SK-N-SH (cell line): ENCODE results near the gene SLC12A9. TPM values are rescaled to one million over a fixed set of nuclear protein-coding genes. Genes with fewer than 3 reads are reported as not detected.

Experiments used
- CTCF ChIA-PET: fragments of 300-600, 350-600 bp; formaldehyde crosslinking; extraction: SDS; loops from one replicate; lab custom pipeline; 2021; lab: Yijun Ruan, JAX
- POLR2A ChIA-PET: fragments of 350-600 bp; sonication (Branson Sonifier 250); formaldehyde crosslinking; extraction: SDS; loops from one replicate; lab custom pipeline; 2020; ENCODE audit warnings: antibody characterized with exemption, inconsistent platforms; lab: Yijun Ruan, JAX
- DNase-seq: peaks from one replicate; pipeline ENCODE4 v3.0.0; 2012
- H2AFZ ChIP-seq: fragments of 200-600 bp; sonication (generic); 2 replicates; pipeline ENCODE4 v1.8.1; 2016; ENCODE audit warnings: antibody characterized with exemption, mild to moderate bottlenecking, low read depth
- H3F3A ChIP-seq: fragments of 200-600 bp; sonication (generic); replicated peaks from 2 replicates; pipeline ENCODE3; 2016; ENCODE audit warnings: antibody characterized with exemption, mild to moderate bottlenecking; ENCODE audit not compliant: insufficient read depth
- H3K27ac ChIP-seq, 2 experiments: fragments of 200-500 bp in 1 of 2; fragments of 200-600 bp in 1 of 2; sonication (Bioruptor generic) in 1 of 2; sonication (generic), shearing (Covaris generic) in 1 of 2; 2 replicates each; pipeline versions ENCODE4 v1.5.1 to v1.6.1; 2014 to 2016; ENCODE audit warnings: low read depth in 2 of 2, inconsistent platforms in 1 of 2, low read length in 1 of 2, mild to moderate bottlenecking in 1 of 2, mixed read lengths in 1 of 2
- H3K27me3 ChIP-seq: fragments of 200-600 bp; sonication (generic), shearing (Covaris generic); 2 replicates; pipeline ENCODE4 v1.6.1; 2016; ENCODE audit warnings: mixed run types; ENCODE audit not compliant: insufficient read depth
- H3K36me3 ChIP-seq, 2 experiments: fragments of 200-500 bp in 1 of 2; fragments of 200-600 bp in 1 of 2; sonication (Bioruptor generic) in 1 of 2; sonication (generic) in 1 of 2; replicated peaks in 1 of 2; 2 replicates each; pipeline versions ENCODE3 to v1.5.1; 2014 to 2016; ENCODE audit warnings: low read length in 1 of 2, mild to moderate bottlenecking in 1 of 2; ENCODE audit not compliant: insufficient read depth in 2 of 2, control insufficient read depth in 1 of 2
- H3K4me1 ChIP-seq, 2 experiments: fragments of 200-500 bp in 1 of 2; fragments of 200-600 bp in 1 of 2; sonication (Bioruptor generic) in 1 of 2; sonication (generic), shearing (Covaris generic) in 1 of 2; 2 replicates each; pipeline versions ENCODE4 v1.5.1 to v1.6.1; 2014 to 2016; ENCODE audit warnings: low read depth in 1 of 2, low read length in 1 of 2, mixed run types in 1 of 2; ENCODE audit not compliant: insufficient read depth in 2 of 2, control insufficient read depth in 1 of 2
- H3K4me2 ChIP-seq: fragments of 200-600 bp; sonication (generic), shearing (Covaris generic); 2 replicates; pipeline ENCODE4 v1.6.1; 2017; ENCODE audit warnings: mixed run types
- H3K4me3 ChIP-seq, 2 experiments: fragments of 200-500 bp in 1 of 2; fragments of 200-600 bp in 1 of 2; sonication (Bioruptor generic) in 1 of 2; sonication (generic), shearing (Covaris generic) in 1 of 2; 2 replicates each; pipeline versions ENCODE4 v1.5.1 to v1.8.1; 2014 to 2016; ENCODE audit warnings: low read depth in 2 of 2, inconsistent platforms in 1 of 2, low read length in 1 of 2, mild to moderate bottlenecking in 1 of 2, mixed read lengths in 1 of 2, moderate library complexity in 1 of 2
- H3K79me2 ChIP-seq: fragments of 200-600 bp; sonication (generic); 2 replicates; pipeline ENCODE4 v1.8.1; 2017; ENCODE audit warnings: mild to moderate bottlenecking; ENCODE audit not compliant: insufficient read depth
- H3K9ac ChIP-seq: fragments of 200-600 bp; sonication (generic); 2 replicates; pipeline ENCODE4 v1.6.1; 2017; ENCODE audit warnings: mixed run types
- H3K9me2 ChIP-seq: fragments of 200-600 bp; sonication (generic); 2 replicates; pipeline ENCODE4 v1.6.1; 2017; ENCODE audit warnings: mixed run types
- H3K9me3 ChIP-seq: fragments of 200-600 bp; sonication (generic); 2 replicates; pipeline ENCODE4 v1.6.1; 2017; ENCODE audit warnings: mixed run types, mild to moderate bottlenecking, moderate library complexity
- H4K20me1 ChIP-seq: fragments of 200-600 bp; sonication (generic); 2 replicates; pipeline ENCODE4 v1.6.1; 2017; ENCODE audit warnings: mild to moderate bottlenecking, mixed run types; ENCODE audit not compliant: insufficient read depth
- CHD2 ChIP-seq: fragments of 150-350 bp; IDR thresholded peaks from 2 replicates; pipeline ENCODE4 v1.6.1; 2018; ENCODE audit warnings: low read length; ENCODE audit not compliant: partially characterized antibody
- CTCF ChIP-seq: fragments of 200-600 bp; sonication (generic); IDR thresholded peaks from 2 replicates; pipeline ENCODE4 v1.6.1; 2017; ENCODE audit warnings: antibody characterized with exemption, mild to moderate bottlenecking, moderate library complexity
- EZH2phosphoT487 ChIP-seq: fragments of 200-600 bp; sonication (generic); IDR thresholded peaks from 2 replicates; pipeline ENCODE4 v1.6.1; 2017; ENCODE audit warnings: low read depth, mixed run types, mild to moderate bottlenecking, antibody characterized with exemption, moderate library complexity, borderline replicate concordance
- FOSL2 ChIP-seq: IDR thresholded peaks from 2 replicates; pipeline ENCODE4 v1.4.0; 2012; ENCODE audit warnings: low read depth, mild to moderate bottlenecking, moderate library complexity, borderline replicate concordance
- FOXJ3 ChIP-seq: sonication (generic); formaldehyde crosslinking; IDR thresholded peaks from 2 replicates; pipeline ENCODE4 v1.5.1; 2020; ENCODE audit warnings: mild to moderate bottlenecking, missing genetic modification reagents
- FOXM1 ChIP-seq: IDR thresholded peaks from 2 replicates; pipeline ENCODE4 v1.4.0; 2012; ENCODE audit warnings: low read depth, mild to moderate bottlenecking
- IRF3 ChIP-seq: fragments of 150-350 bp; IDR thresholded peaks from 2 replicates; pipeline ENCODE4 v1.6.1; 2016; ENCODE audit warnings: mild to moderate bottlenecking, low read depth, low read length
- MAX ChIP-seq: IDR thresholded peaks from 2 replicates; pipeline ENCODE4 v1.4.0; 2012; ENCODE audit warnings: low read depth
- NRF1 ChIP-seq: IDR thresholded peaks from 2 replicates; pipeline ENCODE4 v1.6.1; 2012; ENCODE audit warnings: low read depth, mild to moderate bottlenecking, low read length
- REST ChIP-seq: IDR thresholded peaks from 2 replicates; pipeline ENCODE4 v1.6.1; 2012; ENCODE audit warnings: mild to moderate bottlenecking, low read depth, low read length, moderate library complexity
- RXRA ChIP-seq: IDR thresholded peaks from 2 replicates; pipeline ENCODE4 v1.4.0; 2012; ENCODE audit warnings: low read depth, mild to moderate bottlenecking, borderline replicate concordance
- SMC3 ChIP-seq: IDR thresholded peaks from 2 replicates; pipeline ENCODE4 v1.6.1; 2012; ENCODE audit warnings: low read depth, low read length, improper control_type of control experiment
- TAF1 ChIP-seq: IDR thresholded peaks from 2 replicates; pipeline ENCODE4 v1.6.1; 2012; ENCODE audit warnings: low read depth, mild to moderate bottlenecking, low read length, moderate library complexity, borderline replicate concordance
- TCF12 ChIP-seq: IDR thresholded peaks from 2 replicates; pipeline ENCODE4 v1.4.0; 2012
- USF2 ChIP-seq: fragments of 150-350 bp; IDR thresholded peaks from 2 replicates; pipeline ENCODE4 v1.6.1; 2017; ENCODE audit warnings: antibody characterized with exemption, low read length, low read depth, borderline replicate concordance
- YY1 ChIP-seq: IDR thresholded peaks from 2 replicates; pipeline ENCODE4 v1.4.0; 2012; ENCODE audit warnings: low read depth, mild to moderate bottlenecking
- WGBS: methylation state at CpG from one replicate; pipeline ENCODE4 v1.1.6; 2017; ENCODE audit warnings: low lambda C conversion rate; 5-methylcytosine and 5-hydroxymethylcytosine counted together
- polyA plus RNA-seq, 3 experiments: library from polyadenylated mRNA; depleted of rRNA; stranded (reverse); fragments of >200 nt; gene quantifications; 2 replicates each; pipeline ENCODE4 v1.2.3, GENCODE V29; 2012

Gene SLC12A9
- polyA plus RNA-seq, 1 of the 3 experiments (the other 2 are of a cell fraction) = 29.7 TPM

- H3K27me3 ChIP-seq = peaks cover 40% of the 10 kb centered on the region
- H3K4me1 ChIP-seq = no peaks in the 10 kb centered on the region
- H3K9ac ChIP-seq = no peak overlapping the region
These were observed 56.0 kb downstream of the SLC12A9 start for GRCh38 chr7:100908512-100908911.

More at GRCh38 chr7:100908512-100908911, 56.0 kb downstream of the SLC12A9 start:
- Histone ChIP-seq H3K9me3 (no peaks in the 10 kb centered on the region), H3K9me2 (no peaks in the 10 kb centered on the region), H4K20me1 (no peaks in the 10 kb centered on the region), H3K4me3 (no peak overlapping the region), H3K36me3 (no peaks in the 10 kb centered on the region), H2AFZ (no peak overlapping the region), H3K4me2 (no peak overlapping the region), H3K27ac (no peak overlapping the region), H3F3A (no peaks in the 10 kb centered on the region), H3K79me2 (no peaks in the 10 kb centered on the region)
- WGBS = 52% methylated on average over 5 of the region's 5 CpGs
- no peak for TF ChIP-seq CTCF
- TF ChIP-seq NRF1 = no peak
- no peak for TF ChIP-seq TAF1
- no peak for TF ChIP-seq RXRA
- TF ChIP-seq TCF12 = no peak
- no peak for TF ChIP-seq FOXJ3 (CRISPR knock-in tag)
- TF ChIP-seq USF2 = no peak
- no peak for TF ChIP-seq YY1
- no peak for TF ChIP-seq CHD2
- TF ChIP-seq FOSL2 = no peak
- TF ChIP-seq REST = no peak
- TF ChIP-seq EZH2phosphoT487 = no peak
- TF ChIP-seq MAX = no peak
- TF ChIP-seq SMC3 = no peak
- no peak for TF ChIP-seq FOXM1
- TF ChIP-seq IRF3 = no peak
- CTCF ChIA-PET = interaction anchor here (1.0 to 1.6 kb wide), 2 partner anchors 10 to 14 kb away, joined by 3 to 4 read pairs; no protein-coding TSS in a partner anchor
- POLR2A ChIA-PET = no interaction called here
- no peak for DNase-seq
